Effector memory CD8-positive, alpha-beta T cell (primary cell): ENCODE results near the gene CFL1.
"Not testable (repeated sequence)": the region's sequence is repeated elsewhere in the genome, so short reads cannot be mapped to it uniquely, and the experiment has no call there.

Experiments used
- ATAC-seq: fragments of 150-1000 bp; cut with Tn5 transposase; replicated peaks from 2 replicates; pipeline ENCODE4 v1.10.0; 2021; ENCODE audit warnings: mild to moderate bottlenecking, moderate library complexity
- DNase-seq, 3 experiments: peaks; one replicate each; pipeline ENCODE4 v3.0.0; 2021
- H3K27ac Mint-ChIP-seq, 2 donors: one replicate each; pipeline ENCODE4 v1.8.0; 2022; ENCODE audit warnings: mild to moderate bottlenecking in 2 of 2, mixed read lengths in 2 of 2, moderate library complexity in 2 of 2
- H3K27me3 Mint-ChIP-seq, 2 donors: one replicate each; pipeline ENCODE4 v1.8.0; 2022; ENCODE audit warnings: mixed read lengths in 2 of 2
- H3K36me3 Mint-ChIP-seq: one replicate; pipeline ENCODE4 v1.8.0; 2022; ENCODE audit warnings: mild to moderate bottlenecking, moderate library complexity, mixed read lengths; ENCODE audit not compliant: insufficient read depth
- H3K4me1 Mint-ChIP-seq, 2 donors: one replicate each; pipeline ENCODE4 v1.8.0; 2022; ENCODE audit warnings: low read depth in 2 of 2, mixed read lengths in 2 of 2
- H3K4me3 Mint-ChIP-seq, 2 donors: one replicate each; pipeline ENCODE4 v1.8.0; 2022; ENCODE audit warnings: mild to moderate bottlenecking in 2 of 2, mixed read lengths in 2 of 2, moderate library complexity in 2 of 2
- H3K9me3 Mint-ChIP-seq, 2 donors: one replicate each; pipeline ENCODE4 v1.8.0; 2022; ENCODE audit warnings: mixed read lengths in 2 of 2

CFL1 gene

DNA sequence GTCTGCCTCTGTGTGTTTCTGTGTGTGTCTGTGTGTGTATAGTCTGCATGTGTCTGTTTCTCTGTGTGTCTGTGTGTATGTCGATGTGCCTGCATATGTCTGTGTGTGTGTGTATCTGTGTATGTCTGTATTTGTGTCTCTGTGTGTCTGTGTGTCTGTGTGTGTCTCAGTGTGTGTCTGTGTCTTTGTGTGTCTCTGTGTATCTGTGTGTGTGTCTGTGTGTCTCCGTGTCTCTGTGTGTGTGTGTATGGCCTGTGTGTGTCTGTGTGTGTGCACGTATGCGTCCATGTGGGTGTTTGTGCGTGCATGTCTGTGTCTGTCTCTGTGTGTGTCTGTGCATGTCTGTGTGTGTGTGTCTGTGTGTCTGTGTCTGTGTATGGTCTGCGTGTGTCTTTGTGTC is 23.8 kb downstream of the CFL1 start:
- H3K4me1 Mint-ChIP-seq = peaks cover 3 to 8% of the 10 kb centered on the region in 2 donors
- DNase-seq = no peak
- H3K36me3 Mint-ChIP-seq = peaks cover 2% of the 10 kb centered on the region
- no peak overlapping the region for H3K4me3 Mint-ChIP-seq
- H3K9me3 Mint-ChIP-seq = no peaks in the 10 kb centered on the region
- peaks cover 0 to under 1% of the 10 kb centered on the region in 2 donors for H3K27me3 Mint-ChIP-seq
- ATAC-seq = no peak
- no peak overlapping the region for H3K27ac Mint-ChIP-seq

DNA sequence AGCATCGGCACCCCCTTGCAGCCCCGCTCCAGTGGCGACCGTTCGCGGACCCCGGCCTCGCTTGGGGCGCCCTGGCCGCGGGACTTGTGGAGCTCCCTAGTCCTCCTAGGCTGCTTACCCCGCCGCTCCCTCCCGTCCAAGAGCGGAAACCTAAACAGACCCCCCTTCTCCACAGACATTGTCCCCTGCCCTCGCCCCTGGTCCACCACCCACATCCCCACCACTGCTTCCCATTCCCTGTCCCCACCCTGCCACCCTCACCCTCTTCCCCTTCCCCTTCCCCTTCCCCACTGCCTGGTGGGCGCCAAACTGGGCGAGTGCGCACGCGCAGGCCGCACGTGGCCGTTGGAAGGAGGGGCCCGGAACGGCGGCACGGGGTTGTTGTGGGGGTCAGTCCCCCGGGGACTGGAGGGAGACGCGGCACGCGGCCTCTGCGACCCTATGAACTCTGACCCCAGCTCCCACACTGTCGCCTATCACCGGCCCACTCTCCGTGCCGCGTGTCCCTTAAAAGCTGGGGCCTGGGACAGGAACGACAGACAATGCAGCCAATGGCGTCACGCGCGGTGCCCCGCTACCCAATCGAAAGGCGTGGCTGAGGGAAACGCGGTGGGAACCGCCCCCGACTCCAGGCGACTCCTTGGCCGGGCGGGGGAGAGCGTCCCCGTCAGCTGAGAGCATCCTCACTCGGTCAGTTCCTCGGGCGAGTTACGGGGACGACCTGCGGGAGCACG is 24.5 kb downstream of the CFL1 start, which contains the start of gene SNX32:
TSS of gene SNX32 (plus strand) at position 667 of the 734 bp plus-strand sequence. CDS start 103 bp downstream, outside the sequence.
- Mint-ChIP-seq H3K36me3 (peaks cover 2% of the 10 kb centered on the region), H3K27me3 (peaks cover 0 to 7% of the 10 kb centered on the region in 2 donors), H3K4me3 (no peak within 1 kb of the TSS), H3K27ac (no peak within 1 kb of the TSS), H3K4me1 (peaks cover 3 to 8% of the 10 kb centered on the region in 2 donors), H3K9me3 (no peaks in the 10 kb centered on the region)
- ATAC-seq = peak; percentile 99
- DNase-seq = peak; percentile 93 to 94 (median 94)

DNA sequence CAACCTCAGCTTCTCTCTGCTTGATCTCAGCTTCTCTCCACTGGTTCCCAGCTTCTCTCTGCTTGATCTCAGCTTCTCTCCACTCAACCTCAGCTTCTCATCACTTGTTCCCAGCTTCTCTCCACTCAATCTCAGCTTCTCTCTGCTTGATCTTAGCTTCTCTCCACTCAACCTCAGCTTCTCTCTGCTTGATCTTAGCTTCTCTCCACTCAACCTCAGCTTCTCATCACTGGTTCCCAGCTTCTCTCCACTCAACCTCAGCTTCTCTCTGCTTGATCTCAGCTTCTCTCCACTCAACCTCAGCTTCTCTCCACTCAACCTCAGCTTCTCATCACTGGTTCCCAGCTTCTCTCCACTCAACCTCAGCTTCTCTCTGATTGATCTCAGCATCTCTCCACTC is 25.7 kb downstream of the CFL1 start:
- not testable (repeated sequence) for H3K4me1 Mint-ChIP-seq, ATAC-seq, H3K36me3 Mint-ChIP-seq, H3K27me3 Mint-ChIP-seq, H3K9me3 Mint-ChIP-seq, DNase-seq, H3K27ac Mint-ChIP-seq
- peak overlapping the region in 1 of 2 donors; percentile 30 for H3K4me3 Mint-ChIP-seq

DNA sequence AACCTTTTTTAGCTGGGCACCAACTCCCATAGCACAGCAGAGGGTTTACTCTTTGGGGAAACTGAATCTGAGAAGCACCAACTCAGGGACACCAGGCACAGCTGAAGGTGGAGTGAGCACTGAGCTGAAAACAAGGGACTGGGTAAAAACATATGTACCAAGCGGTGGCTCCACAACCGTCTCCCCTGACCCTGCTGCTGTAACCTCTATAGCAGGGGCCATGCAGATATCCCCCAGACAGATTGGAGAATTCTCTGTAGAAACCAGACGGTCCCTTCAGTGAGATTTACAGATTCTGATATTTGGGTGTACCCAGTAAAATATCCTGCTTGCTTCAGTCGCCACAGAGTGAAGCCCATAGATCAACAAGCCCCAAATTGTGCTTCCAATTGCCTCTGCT is 28.5 kb downstream of the CFL1 start:
- Mint-ChIP-seq H3K36me3 (peaks cover 2% of the 10 kb centered on the region), H3K4me1 (peaks cover 3 to 8% of the 10 kb centered on the region in 2 donors), H3K9me3 (no peaks in the 10 kb centered on the region), H3K27me3 (peaks cover 0 to 9% of the 10 kb centered on the region in 2 donors), H3K4me3 (no peak overlapping the region), H3K27ac (no peak overlapping the region)
- ATAC-seq = no peak
- DNase-seq = no peak

DNA sequence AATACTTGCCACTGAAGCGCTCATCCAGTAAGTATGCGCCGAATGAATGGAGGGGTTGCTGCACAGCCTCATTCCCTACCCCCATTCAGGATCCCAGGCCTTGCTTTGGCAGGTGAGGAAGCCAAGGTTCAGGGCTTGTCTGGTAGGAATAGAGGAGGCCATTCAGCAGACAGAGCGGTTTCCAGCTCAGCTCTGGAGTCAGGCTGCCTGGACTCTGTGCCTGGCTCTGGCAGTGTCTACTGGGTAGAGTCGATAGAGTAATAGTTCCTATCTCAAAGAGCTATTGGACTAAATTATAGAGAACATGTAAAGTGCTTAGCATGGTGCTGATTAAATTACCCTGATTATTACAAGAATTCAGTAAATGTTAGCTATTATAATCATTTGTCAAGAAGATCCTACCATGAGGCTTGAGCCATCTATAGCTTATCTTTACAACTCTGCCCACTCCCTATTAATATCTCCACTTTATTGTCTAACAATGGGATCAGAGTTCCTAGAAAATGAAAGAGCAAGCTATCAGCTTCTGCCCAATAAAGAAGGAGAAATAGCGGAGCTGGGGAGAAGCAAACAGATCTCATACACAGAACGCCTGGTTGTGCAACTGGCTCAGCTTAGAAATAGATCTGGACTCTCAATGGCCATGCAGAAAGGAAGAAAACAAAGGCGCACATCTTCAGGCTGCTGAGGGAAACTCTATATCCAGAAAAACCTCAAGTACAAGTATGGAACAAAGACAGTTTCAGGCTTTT is 30.8 kb downstream of the CFL1 start:
- DNase-seq (no peak), ATAC-seq (no peak)
- Mint-ChIP-seq H3K36me3 (no peaks in the 10 kb centered on the region), H3K4me3 (no peak overlapping the region), H3K27ac (no peak overlapping the region), H3K4me1 (no peaks in the 10 kb centered on the region), H3K27me3 (peaks cover 0 to 9% of the 10 kb centered on the region in 2 donors), H3K9me3 (no peaks in the 10 kb centered on the region)

DNA sequence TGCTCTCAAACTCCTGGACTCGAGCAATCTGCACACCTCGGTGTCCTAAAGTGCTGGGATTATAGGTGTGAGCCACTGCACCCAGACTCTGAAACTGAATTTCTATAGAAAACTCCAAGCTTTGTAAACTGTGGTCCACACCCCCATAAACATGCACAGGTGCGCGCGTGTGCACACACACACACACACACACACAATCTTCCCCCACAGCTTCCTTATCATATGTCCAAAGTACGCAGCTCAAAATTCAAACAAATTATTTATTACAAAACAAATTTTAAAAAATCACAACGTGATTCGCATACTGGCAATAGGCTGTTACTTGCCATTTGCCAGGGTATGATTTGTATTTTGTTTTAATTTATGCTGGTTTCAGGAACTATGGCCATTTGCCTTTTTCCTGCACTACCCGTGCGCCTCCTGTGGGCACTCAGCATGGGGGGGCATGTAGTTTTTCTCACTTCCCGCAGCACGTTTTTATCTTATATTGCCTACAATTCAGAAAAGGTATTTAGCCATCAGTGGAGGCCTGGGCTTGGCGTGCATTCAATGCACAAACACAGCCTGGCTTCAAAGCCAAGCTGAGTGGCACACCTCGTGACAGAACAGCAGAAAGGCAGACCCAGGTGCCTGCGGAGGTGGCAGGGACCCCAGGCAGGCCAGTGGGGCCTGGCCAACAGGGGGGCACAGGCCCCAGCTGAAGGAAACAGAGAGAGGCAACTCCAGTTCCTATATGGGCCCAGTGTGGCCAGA is 35.0 kb downstream of the CFL1 start:
- ATAC-seq = no peak
- DNase-seq = no peak
- Mint-ChIP-seq H3K4me1 (no peaks in the 10 kb centered on the region), H3K9me3 (no peaks in the 10 kb centered on the region), H3K4me3 (no peak overlapping the region), H3K27me3 (no peaks in the 10 kb centered on the region), H3K36me3 (no peaks in the 10 kb centered on the region), H3K27ac (no peak overlapping the region)

DNA sequence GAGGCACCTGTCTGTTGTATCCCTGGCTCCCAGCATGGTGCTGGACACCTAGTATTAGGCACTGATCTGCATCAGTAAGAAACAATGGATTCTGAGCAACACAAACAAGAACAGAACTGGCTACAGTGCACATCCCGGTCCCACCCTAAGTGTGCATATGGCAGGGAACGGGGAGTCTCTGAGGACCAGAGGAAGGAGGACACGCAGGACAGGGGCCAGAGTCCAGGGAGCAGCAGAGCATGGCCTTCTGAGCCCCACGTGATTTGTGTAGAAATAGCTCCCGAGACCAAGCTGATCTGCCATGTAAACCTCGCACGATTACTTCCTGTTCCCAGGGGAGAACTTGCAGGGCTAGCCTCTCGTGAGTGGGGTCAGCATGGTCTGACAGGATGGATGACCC is 36.9 kb downstream of the CFL1 start:
- Mint-ChIP-seq H3K36me3 (no peaks in the 10 kb centered on the region), H3K27ac (no peak overlapping the region), H3K27me3 (no peaks in the 10 kb centered on the region), H3K4me3 (no peak overlapping the region), H3K9me3 (no peaks in the 10 kb centered on the region), H3K4me1 (peaks cover 4 to 7% of the 10 kb centered on the region in 2 donors)
- no peak for DNase-seq
- ATAC-seq = no peak

DNA sequence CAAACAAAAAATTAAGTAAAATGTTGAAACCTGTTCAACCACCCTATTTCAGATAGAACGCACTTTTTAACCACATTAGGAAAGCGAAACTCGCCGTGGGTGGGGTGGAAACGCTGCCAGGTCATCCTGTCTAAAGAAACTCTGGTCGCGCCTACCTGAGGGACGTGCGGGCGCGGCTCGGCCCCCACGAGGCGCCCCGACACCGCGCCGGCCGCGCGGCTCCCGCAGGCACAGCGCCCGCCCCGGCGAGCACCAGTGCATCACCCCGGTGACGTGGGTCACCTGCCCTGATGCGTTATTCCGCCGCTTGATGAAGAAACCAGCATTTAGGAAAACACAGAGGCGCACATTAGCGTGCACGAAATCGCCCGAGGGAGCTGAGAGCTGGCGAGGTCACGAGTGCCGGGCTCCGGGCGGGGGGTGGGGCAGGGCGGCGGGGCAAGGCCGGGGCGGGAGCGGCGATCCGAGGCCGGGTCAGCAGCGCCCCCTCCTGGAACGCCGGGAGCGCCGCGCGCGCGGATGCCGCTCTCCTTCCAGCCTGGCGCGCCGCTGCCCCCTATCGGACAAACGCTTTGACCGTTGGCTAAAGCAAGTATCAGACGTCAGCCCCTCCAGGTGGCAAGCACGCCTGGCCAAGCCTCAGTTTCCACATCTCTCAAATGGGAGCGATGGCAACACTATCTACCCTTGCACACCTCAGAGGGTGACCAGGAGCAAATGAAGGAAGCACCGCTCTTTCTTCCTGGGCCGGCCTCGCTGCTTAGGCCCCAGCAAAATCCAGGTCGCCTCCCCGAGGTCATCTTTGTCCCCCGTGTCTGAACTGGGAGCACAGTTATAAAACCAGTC is 39.9 kb downstream of the CFL1 start:
- ATAC-seq = peak; percentile 94
- peak; percentile 93 to 96 (median 96) for DNase-seq
- Mint-ChIP-seq H3K4me3 (peak overlapping the region; percentile 77 to 81), H3K27me3 (no peaks in the 10 kb centered on the region), H3K9me3 (no peaks in the 10 kb centered on the region), H3K27ac (peak overlapping the region; percentile 67 to 88), H3K36me3 (no peaks in the 10 kb centered on the region), H3K4me1 (peaks cover 4 to 7% of the 10 kb centered on the region in 2 donors)

DNA sequence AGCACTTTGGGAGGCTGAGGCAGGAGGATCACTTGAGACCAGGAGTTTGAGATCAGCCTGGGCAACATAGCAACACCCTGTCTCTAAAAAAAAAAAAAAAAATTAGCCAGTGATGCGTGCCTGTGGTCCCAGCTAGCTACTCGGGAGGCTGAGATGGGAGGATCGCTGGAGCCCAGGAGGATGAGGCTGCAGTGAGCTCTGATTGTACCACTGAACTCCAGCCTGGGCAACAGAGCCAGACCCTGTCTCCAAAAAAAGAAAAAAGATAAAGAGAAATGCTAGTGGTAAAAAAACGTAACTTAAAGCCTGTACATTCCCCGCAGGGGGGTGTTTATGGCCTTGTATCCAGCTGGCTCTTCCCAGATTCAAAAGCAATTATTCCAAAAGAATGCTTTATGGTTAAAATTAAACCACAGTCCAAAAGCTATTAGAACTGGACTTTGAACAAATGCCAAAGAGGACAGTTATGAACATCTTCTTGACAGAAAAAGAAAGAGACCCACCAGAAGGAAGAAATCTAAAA is 40.6 kb downstream of the CFL1 start:
- Mint-ChIP-seq H3K9me3 (no peaks in the 10 kb centered on the region), H3K4me3 (peak overlapping the region; percentile 77 to 81), H3K36me3 (no peaks in the 10 kb centered on the region), H3K27ac (peak overlapping the region; percentile 67 to 88), H3K4me1 (peaks cover 4 to 7% of the 10 kb centered on the region in 2 donors), H3K27me3 (no peaks in the 10 kb centered on the region)
- DNase-seq (no peak), ATAC-seq (no peak)

DNA sequence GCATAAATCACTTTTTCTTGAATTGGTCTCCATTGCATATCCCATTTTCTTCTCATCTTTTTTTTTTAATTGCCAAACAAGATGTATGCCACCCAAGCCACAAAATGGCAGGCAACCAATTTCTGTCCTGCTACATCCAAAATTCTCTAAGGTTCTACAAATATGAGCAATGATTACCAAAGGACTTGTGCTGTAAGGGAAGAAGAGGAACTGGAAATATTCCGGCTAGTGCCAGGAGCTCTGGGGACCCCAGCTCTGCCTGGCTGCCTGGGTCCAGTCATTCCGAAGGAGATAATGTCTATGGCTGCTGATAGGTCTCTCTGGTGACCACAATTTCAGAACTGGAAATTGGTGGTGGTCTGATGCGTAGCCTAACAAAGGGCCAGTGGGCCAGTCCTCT is 41.3 kb downstream of the CFL1 start:
- no peaks in the 10 kb centered on the region for H3K9me3 Mint-ChIP-seq
- no peak for DNase-seq
- H3K4me1 Mint-ChIP-seq = peaks cover 4 to 7% of the 10 kb centered on the region in 2 donors
- ATAC-seq = no peak
- no peaks in the 10 kb centered on the region for H3K27me3 Mint-ChIP-seq
- peak overlapping the region in 1 of 2 donors; percentile 23 for H3K27ac Mint-ChIP-seq
- no peaks in the 10 kb centered on the region for H3K36me3 Mint-ChIP-seq
- H3K4me3 Mint-ChIP-seq = peak overlapping the region; percentile 34 to 81

DNA sequence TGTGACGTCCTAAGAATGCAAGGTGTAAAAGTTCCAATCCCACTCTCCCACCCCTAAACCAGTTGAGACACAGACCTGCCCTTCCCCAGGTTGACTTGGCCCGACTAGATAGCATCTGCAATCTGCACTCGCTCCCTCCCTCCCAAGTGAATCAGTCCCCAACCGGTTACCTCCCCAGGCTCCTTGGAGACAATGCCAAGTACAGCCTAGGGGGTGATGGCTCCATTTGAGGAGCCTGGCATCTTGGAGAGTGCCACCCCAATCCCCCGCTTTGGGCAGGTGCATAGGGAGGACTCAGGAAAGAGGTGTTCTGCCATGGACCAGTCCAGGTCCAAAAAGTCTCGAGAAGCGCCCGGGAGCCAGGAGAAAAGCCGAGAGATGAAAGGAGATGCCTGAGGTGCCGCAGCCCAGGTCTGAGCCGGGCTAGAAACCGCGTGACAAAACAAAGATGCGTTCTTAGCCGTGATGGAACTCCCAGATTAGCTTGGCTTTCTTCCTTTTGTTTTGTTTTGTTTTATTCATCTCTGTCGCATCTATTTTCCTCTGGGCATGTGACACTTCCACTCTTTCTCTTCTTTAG is 42.9 kb downstream of the CFL1 start:
- H3K4me3 Mint-ChIP-seq = no peak overlapping the region
- H3K36me3 Mint-ChIP-seq = no peaks in the 10 kb centered on the region
- H3K9me3 Mint-ChIP-seq = no peaks in the 10 kb centered on the region
- H3K27me3 Mint-ChIP-seq = peaks cover 0 to 9% of the 10 kb centered on the region in 2 donors
- DNase-seq (no peak), ATAC-seq (no peak)
- no peak overlapping the region for H3K27ac Mint-ChIP-seq
- H3K4me1 Mint-ChIP-seq = peaks cover 4 to 7% of the 10 kb centered on the region in 2 donors
